K562 (cell line): ENCODE data around the gene EOLA1. TPM values are rescaled to one million over a fixed set of nuclear protein-coding genes. Genes with fewer than 3 reads are reported as not detected.

Experiments
- ATAC-seq: fragments of 200-7000 bp; cut with Tn5 transposase; 3 replicates; pipeline ENCODE4 v1.9.1; 2020; ENCODE audit warnings: moderate library complexity
- BruUV-seq: library from RNA; stranded (reverse); fragments of 400-500 nt; replicated peaks from 2 replicates; lab custom pipeline; 2021; lab: Mats Ljungman, UMichigan
- CTCF ChIA-PET: fragments of 300-600 bp; formaldehyde crosslinking; extraction: SDS; loops from one replicate; lab custom pipeline; 2021; ENCODE audit warnings: low intra/inter-chr PET ratio; lab: Yijun Ruan, JAX
- POLR2A ChIA-PET: fragments of 300-600, 350-650 bp; sonication (Branson Sonifier 250); formaldehyde crosslinking; extraction: SDS; loops from one replicate; lab custom pipeline; 2021; ENCODE audit warnings: antibody characterized with exemption, inconsistent platforms; lab: Yijun Ruan, JAX
- DNase-seq, 4 experiments: peaks; one replicate each; pipeline versions ENCODE4 v3.0.0 to v3.0.0-alpha.2; 2011 to 2018; ENCODE audit warnings: low spot score in 3 of 4, mixed read lengths in 3 of 4; ENCODE audit errors: extremely low read depth in 1 of 4
- FAIRE-seq: peaks from 2 replicates; lab custom pipeline; 2011; peaks lifted over from hg19 to GRCh38; lab: Jason Lieb, UNC
- H2AFZ ChIP-seq: 2 replicates; pipeline ENCODE4 v1.6.0; 2011; ENCODE audit warnings: low read depth, low read length, control low read depth, inconsistent platforms
- H3K27ac ChIP-seq: fragments of 200-600 bp; 3 replicates; pipeline ENCODE4 v1.8.0; 2011; ENCODE audit warnings: low read depth, mild to moderate bottlenecking, control low read depth, inconsistent platforms, low read length, moderate library complexity, mixed read lengths; ENCODE audit errors: extremely low read depth
- H3K27me3 ChIP-seq, 2 experiments: fragments of 300-600 bp in 1 of 2; 2 replicates in 1 of 2; 3 replicates in 1 of 2; pipeline versions ENCODE4 v1.6.0 to v1.8.0; 2011; ENCODE audit warnings: inconsistent platforms in 2 of 2, low read length in 2 of 2, mild to moderate bottlenecking in 1 of 2, mixed read lengths in 1 of 2, moderate library complexity in 1 of 2; ENCODE audit not compliant: control insufficient read depth in 2 of 2, insufficient read depth in 2 of 2
- H3K36me3 ChIP-seq: fragments of 300-600 bp; 3 replicates; pipeline ENCODE4 v1.8.0; 2011; ENCODE audit warnings: mild to moderate bottlenecking, low read length, inconsistent platforms; ENCODE audit not compliant: control insufficient read depth, insufficient read depth
- H3K4me1 ChIP-seq, 2 experiments: fragments of 200-600 bp in 1 of 2; replicated peaks in 1 of 2; 2 replicates in 1 of 2; 3 replicates in 1 of 2; pipeline versions ENCODE4 v1.5.1 to v1.8.0; 2011; ENCODE audit warnings: inconsistent platforms in 2 of 2, low read length in 2 of 2, mild to moderate bottlenecking in 1 of 2, mixed read lengths in 1 of 2, moderate library complexity in 1 of 2; ENCODE audit not compliant: control insufficient read depth in 2 of 2, insufficient read depth in 2 of 2
- H3K4me2 ChIP-seq: 2 replicates; pipeline ENCODE4 v1.6.1; 2011; ENCODE audit warnings: low read length, control low read depth, inconsistent platforms, mixed read lengths; ENCODE audit not compliant: insufficient read depth
- H3K4me3 ChIP-seq: fragments of 200-600 bp; sonication (generic), shearing (Covaris generic); 2 replicates; pipeline ENCODE4 v1.5.1; 2016; ENCODE audit warnings: control low read depth, inconsistent platforms
- H3K79me2 ChIP-seq: fragments of 200-600 bp; 3 replicates; pipeline ENCODE4 v1.8.0; 2011; ENCODE audit warnings: low read length, inconsistent platforms; ENCODE audit not compliant: control insufficient read depth, insufficient read depth
- H3K9ac ChIP-seq, 2 experiments: 2 replicates each; pipeline versions ENCODE4 v1.6.0 to v1.6.1; 2011; ENCODE audit warnings: low read depth in 2 of 2, low read length in 2 of 2, control low read depth in 1 of 2, inconsistent platforms in 1 of 2, mild to moderate bottlenecking in 1 of 2, mixed read lengths in 1 of 2; ENCODE audit not compliant: insufficient read depth in 1 of 2
- H3K9me1 ChIP-seq: one replicate; pipeline ENCODE4 v1.6.0; 2011; ENCODE audit warnings: inconsistent platforms, mild to moderate bottlenecking, low read length, moderate library complexity; ENCODE audit not compliant: control insufficient read depth, insufficient read depth
- H3K9me3 ChIP-seq: replicated peaks from 2 replicates; pipeline ENCODE4 v1.5.1; 2011; ENCODE audit warnings: low read depth, low read length, inconsistent platforms; ENCODE audit not compliant: control insufficient read depth, insufficient read depth
- H4K20me1 ChIP-seq: replicated peaks from 2 replicates; pipeline ENCODE4 v1.6.1; 2011; ENCODE audit warnings: low read length, inconsistent platforms, mixed read lengths; ENCODE audit not compliant: control insufficient read depth, insufficient read depth
- ATF7 ChIP-seq: fragments of 450-650 bp; IDR thresholded peaks from 2 replicates; pipeline ENCODE4 v1.7.1; 2014; ENCODE audit warnings: mild to moderate bottlenecking, moderate library complexity
- CGGBP1 ChIP-seq: fragments of 250-450 bp; sonication (Bioruptor Pico); IDR thresholded peaks from 2 replicates; pipeline ENCODE4 v1.9.0; 2021; ENCODE audit warnings: mild to moderate bottlenecking
- DACH1 ChIP-seq: fragments of 450-650 bp; IDR thresholded peaks from 2 replicates; pipeline ENCODE4 v1.6.1; 2018; ENCODE audit not compliant: partially characterized antibody
- EHMT2 ChIP-seq: fragments of 450-650 bp; IDR thresholded peaks from 2 replicates; pipeline ENCODE4 v1.6.1; 2018; ENCODE audit warnings: antibody characterized with exemption
- FOXA3 ChIP-seq, 2 experiments: fragments of 450-650 bp in 1 of 2; sonication (generic) in 1 of 2; formaldehyde crosslinking; IDR thresholded peaks in 1 of 2; conservative IDR thresholded peaks in 1 of 2; 2 replicates each; pipeline versions ENCODE4 v1.4.0 to v1.8.0; 2020 to 2022; ENCODE audit warnings: mild to moderate bottlenecking in 2 of 2, missing genetic modification reagents in 1 of 2
- FUS ChIP-seq: fragments of 200-400 bp; formaldehyde crosslinking; optimal IDR thresholded peaks from 2 replicates; pipeline ENCODE3; 2017; ENCODE audit warnings: low read depth, low read length
- IRF9 ChIP-seq: fragments of 450-650 bp; IDR thresholded peaks from 2 replicates; pipeline ENCODE4 v1.6.1; 2016; ENCODE audit warnings: missing biosample characterization, missing genetic modification characterization
- NR2C1 ChIP-seq, 2 experiments: fragments of 450-650 bp; IDR thresholded peaks; 2 replicates each; pipeline ENCODE4 v1.6.1; 2017; ENCODE audit warnings: mild to moderate bottlenecking in 2 of 2, antibody characterized with exemption in 1 of 2, inconsistent platforms in 1 of 2, missing compliant biosample characterization in 1 of 2, missing genetic modification characterization in 1 of 2
- NUFIP1 ChIP-seq: fragments of 450-650 bp; IDR thresholded peaks from 2 replicates; pipeline ENCODE4 v1.6.1; 2018; ENCODE audit not compliant: partially characterized antibody
- SRSF7 ChIP-seq: fragments of 200-400 bp; formaldehyde crosslinking; optimal IDR thresholded peaks from 2 replicates; pipeline ENCODE3; 2017; ENCODE audit warnings: mild to moderate bottlenecking, low read depth, low read length
- VEZF1 ChIP-seq: fragments of 200-800 bp; sonication (Bioruptor generic); IDR thresholded peaks from 2 replicates; pipeline ENCODE4 v1.6.1; 2017; ENCODE audit warnings: missing genetic modification characterization, missing compliant biosample characterization
- WGBS: fragments of 100-300 bp; shearing (Covaris generic); methylation state at CpG from one replicate; pipeline ENCODE4 v1.1.6; 2016; ENCODE audit warnings: low coverage, mixed read lengths; ENCODE audit not compliant: insufficient coverage; ENCODE audit errors: missing lambda C conversion rate; 5-methylcytosine and 5-hydroxymethylcytosine counted together
- in situ Hi-C: fragments of 300-500 bp; cut with MboI; formaldehyde crosslinking; loops from 4 replicates; pipeline ENCODE4 v1.15.0; 2018; ENCODE audit warnings: inconsistent platforms, mixed read lengths
- intact Hi-C: fragments of 100-400 bp; cut with micrococcal nuclease; formaldehyde crosslinking; loops from 2 replicates; pipeline ENCODE4 v1.14.2; 2022
- polyA plus RNA-seq, 8 experiments: library from polyadenylated mRNA; depleted of rRNA in 4 of 8; stranded (reverse) in 5 of 8; unstranded in 3 of 8; fragments of >200 nt; fragmentation: Nextera tagmentation in 2 of 8; fragmentation: Illumina TruSeq in 1 of 8; extraction: Ambion mirVana in 2 of 8; extraction: Trizol in 1 of 8; gene quantifications; 2 replicates each; pipeline versions ENCODE4 v1.2.1 to v1.2.3, GENCODE V29; 2011 to 2014; ENCODE audit warnings: inconsistent platforms in 1 of 8, missing spikeins in 1 of 8
- total RNA-seq, 7 experiments: library from RNA; depleted of rRNA in 6 of 7; stranded (reverse); fragments of >200 nt in 6 of 7; fragmentation: Illumina TruSeq in 2 of 7; extraction: Trizol in 2 of 7; gene quantifications; 2 replicates each; pipeline versions ENCODE4 v1.2.1 to v1.2.3, GENCODE V29; 2011 to 2021; ENCODE audit warnings: low replicate concordance in 1 of 7
- TF ChIP-seq, protein P1 (sequence below): fragments of 450-650 bp; IDR thresholded peaks from 2 replicates; pipeline ENCODE4 v1.6.1; 2016; ENCODE audit warnings: mild to moderate bottlenecking

The EOLA1 gene
- total and polyA plus RNA-seq, 9 of the 15 experiments (the other 6 are each of a cell fraction or from before 2014, with no cell fraction given), result 6.3 to 32.9 (median 18.2) TPM

DNA sequence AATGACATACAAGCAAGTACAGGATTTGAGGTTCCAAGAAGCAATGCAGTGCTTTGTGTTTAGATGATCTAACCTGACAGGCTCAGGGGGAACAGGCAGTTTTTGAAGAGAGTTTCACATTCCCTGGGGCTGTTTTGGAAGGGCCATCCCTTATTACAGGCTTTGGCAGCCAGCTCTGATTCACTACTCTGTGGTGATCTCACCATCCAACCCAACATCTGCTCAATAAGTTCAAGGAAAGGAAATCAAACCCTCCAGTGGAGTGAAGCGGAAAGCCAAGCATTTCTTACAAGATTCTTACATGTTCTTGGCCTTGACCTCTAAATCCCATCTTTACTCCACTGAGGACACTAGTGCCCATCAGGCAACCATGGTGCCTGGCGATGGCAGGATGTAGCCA is 43.2 kb upstream of the EOLA1 start:
- no peak overlapping the region for H3K4me2 ChIP-seq
- no peaks in the 10 kb centered on the region for H3K9me1 ChIP-seq
- no peaks in the 10 kb centered on the region for H3K4me1 ChIP-seq
- intact Hi-C loops, result no loop called here
- no peaks in the 10 kb centered on the region; the same call in 1 of the 2 replicates for H4K20me1 ChIP-seq
- ATAC-seq, result no peak
- FAIRE-seq, result no peak
- ChIA-PET CTCF (no interaction called here), POLR2A (no interaction called here)
- H3K27me3 ChIP-seq, result no peaks in the 10 kb centered on the region
- no peak overlapping the region for H3K27ac ChIP-seq
- in situ Hi-C loops, result no loop called here
- no peak overlapping the region for H2AFZ ChIP-seq
- H3K9me3 ChIP-seq, result no peaks in the 10 kb centered on the region
- H3K4me3 ChIP-seq, result no peak overlapping the region
- peaks cover 11% of the 10 kb centered on the region; the same call in 2 of the 3 replicates for H3K36me3 ChIP-seq
- no peaks in the 10 kb centered on the region for H3K79me2 ChIP-seq
- WGBS, result 31% methylated on average over 2 of the region's 2 CpGs
- no peak for DNase-seq
- no TSS peak for BruUV-seq
- no peak overlapping the region for H3K9ac ChIP-seq
- no peak for TF ChIP-seq SRSF7
- TF ChIP-seq VEZF1 (CRISPR knock-in tag), result no peak
- TF ChIP-seq FUS, result no peak
- no peak for TF ChIP-seq ATF7
- TF ChIP-seq, protein P1, sequence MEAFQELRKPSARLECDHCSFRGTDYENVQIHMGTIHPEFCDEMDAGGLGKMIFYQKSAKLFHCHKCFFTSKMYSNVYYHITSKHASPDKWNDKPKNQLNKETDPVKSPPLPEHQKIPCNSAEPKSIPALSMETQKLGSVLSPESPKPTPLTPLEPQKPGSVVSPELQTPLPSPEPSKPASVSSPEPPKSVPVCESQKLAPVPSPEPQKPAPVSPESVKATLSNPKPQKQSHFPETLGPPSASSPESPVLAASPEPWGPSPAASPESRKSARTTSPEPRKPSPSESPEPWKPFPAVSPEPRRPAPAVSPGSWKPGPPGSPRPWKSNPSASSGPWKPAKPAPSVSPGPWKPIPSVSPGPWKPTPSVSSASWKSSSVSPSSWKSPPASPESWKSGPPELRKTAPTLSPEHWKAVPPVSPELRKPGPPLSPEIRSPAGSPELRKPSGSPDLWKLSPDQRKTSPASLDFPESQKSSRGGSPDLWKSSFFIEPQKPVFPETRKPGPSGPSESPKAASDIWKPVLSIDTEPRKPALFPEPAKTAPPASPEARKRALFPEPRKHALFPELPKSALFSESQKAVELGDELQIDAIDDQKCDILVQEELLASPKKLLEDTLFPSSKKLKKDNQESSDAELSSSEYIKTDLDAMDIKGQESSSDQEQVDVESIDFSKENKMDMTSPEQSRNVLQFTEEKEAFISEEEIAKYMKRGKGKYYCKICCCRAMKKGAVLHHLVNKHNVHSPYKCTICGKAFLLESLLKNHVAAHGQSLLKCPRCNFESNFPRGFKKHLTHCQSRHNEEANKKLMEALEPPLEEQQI, result no peak
- no peak for TF ChIP-seq NR2C1 (IDR thresholded peaks at IDR 0.05)
- no peak for TF ChIP-seq NR2C1 (tag; IDR thresholded peaks at IDR 0.05)
- no peak for TF ChIP-seq FOXA3 (CRISPR knock-in tag; conservative IDR thresholded peaks at IDR 0.05 in 1 of 2, IDR thresholded peaks at IDR 0.05 in 1 of 2)
- no peak for TF ChIP-seq CGGBP1 (CRISPR knock-in tag)
- no peak for TF ChIP-seq EHMT2
- no peak for TF ChIP-seq DACH1
- no peak for TF ChIP-seq NUFIP1
- no peak for TF ChIP-seq IRF9 (tag)
